ENCODE measurements around the gene PREPL. TPM values are rescaled to one million over a fixed set of nuclear protein-coding genes. Genes with fewer than 3 reads are reported as not detected.

The PREPL gene
- total and polyA plus RNA-seq, 2 of the 13 experiments (the other 11 are each of a cell fraction or from before 2014, with no cell fraction given) = 19.7 to 34.3 TPM

DNA sequence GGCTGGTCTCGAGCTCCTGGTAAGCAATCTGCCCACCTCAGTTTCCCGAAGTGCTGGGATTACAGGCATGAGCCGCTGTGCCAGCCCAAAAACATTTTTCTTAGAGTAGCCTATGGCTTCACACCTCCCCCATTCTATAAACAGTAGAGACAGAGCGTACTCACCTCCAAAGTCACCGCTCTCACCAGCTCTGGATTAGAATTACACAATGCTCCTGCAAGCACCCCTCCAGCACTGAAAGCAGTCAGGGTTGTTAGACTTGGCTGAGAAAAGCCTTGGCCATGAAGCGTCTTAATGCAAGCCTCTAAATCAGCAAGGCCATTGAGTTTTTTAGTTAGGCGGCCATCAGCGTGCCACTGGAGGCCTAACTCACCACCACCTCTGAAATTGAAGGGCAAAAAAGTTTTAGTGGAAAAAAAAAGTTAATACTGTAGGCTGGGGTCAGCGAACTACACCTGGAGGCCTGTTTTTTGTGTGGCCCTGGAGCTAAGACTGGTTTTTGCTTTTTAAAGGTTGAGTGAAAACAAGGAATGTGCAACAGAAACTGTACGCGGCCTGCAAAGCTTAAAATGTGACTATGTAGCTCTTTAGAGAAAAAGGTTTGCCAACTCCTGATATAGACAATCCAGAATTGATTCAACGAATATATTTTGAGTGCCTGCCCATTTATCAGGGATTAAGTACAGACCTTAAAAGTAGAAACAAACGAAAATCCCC, 34.6 kb downstream of the PREPL start:
- BruUV-seq (replicated peaks) = no TSS peak
- peaks cover 12 to 62% of the 10 kb centered on the region in 2 experiments for H3K36me3 ChIP-seq (replicated peaks in 1 of 2; ENCODE audit: control insufficient read depth in 1 of 2, insufficient read depth in 2 of 2, low read length in 2 of 2)
- no peak for FAIRE-seq

DNA sequence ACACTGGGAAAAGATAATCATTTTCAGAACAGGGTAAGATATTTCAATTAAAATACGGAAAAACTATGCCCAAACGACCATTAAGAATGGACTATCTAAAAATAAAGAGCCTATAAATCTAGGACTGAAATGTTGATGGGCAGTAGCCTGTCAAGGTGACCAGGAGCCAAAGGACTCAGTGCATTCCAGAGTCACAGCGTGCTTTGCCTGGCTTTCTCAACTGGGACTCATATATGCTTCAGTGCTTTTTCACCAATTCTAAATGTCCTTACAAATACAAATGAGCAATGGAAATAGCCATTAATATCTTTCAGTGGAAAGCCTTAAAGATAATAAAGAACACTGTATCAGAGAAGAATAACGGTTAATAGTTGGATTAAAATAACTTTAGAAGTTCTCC, 35.4 kb downstream of the PREPL start:
- FAIRE-seq = no peak

More for the DNA sequence above, 34.6 kb downstream of the PREPL start:
- ChIA-PET CTCF (ENCODE audit: low intra/inter-chr PET ratio, low total read pairs) (no interaction called here), POLR2A (no interaction called here)
- in situ Hi-C loops (cut with HindIII; ENCODE audit: extremely low pct_ligation_motif_present, low pct_unique_long_range_greater_than_20kb) = no loop called here
- Histone ChIP-seq H3K9me3 (ENCODE audit: low read length) (no peaks in the 10 kb centered on the region), H3K79me2 (ENCODE audit: insufficient read depth, low read length) (no peaks in the 10 kb centered on the region), H3K27ac (ENCODE audit: extremely low read length, insufficient read depth, low read length) (no peak overlapping the region), H2AFZ (ENCODE audit: low read length) (no peak overlapping the region), H4K20me1 (ENCODE audit: insufficient read depth, low read length) (no peaks in the 10 kb centered on the region), H3K4me3 (replicated peaks in 1 of 3; ENCODE audit: insufficient read depth in 1 of 3, low read depth in 2 of 3, low read length in 3 of 3) (no peak overlapping the region), H3K27me3 (ENCODE audit: control insufficient read depth in 1 of 2, insufficient read depth in 2 of 2, low read length in 2 of 2) (no peaks in the 10 kb centered on the region), H3K4me1 (ENCODE audit: insufficient read depth, low read length) (no peaks in the 10 kb centered on the region), H3K4me2 (ENCODE audit: low read depth, low read length) (no peak overlapping the region), H3K9ac (ENCODE audit: insufficient read depth, low read depth, low read length) (no peak overlapping the region)
- intact Hi-C loops (cut with micrococcal nuclease; ENCODE audit: unreplicated experiment) = no loop called here
- TF ChIP-seq HNRNPK (IDR thresholded peaks at IDR 0.05; ENCODE audit: low read depth, low read length, poor library complexity, severe bottlenecking) (no peak), ZNF224 (CRISPR knock-in tag; IDR thresholded peaks at IDR 0.05) (no peak), ZNF343 (CRISPR knock-in tag; IDR thresholded peaks at IDR 0.05) (no peak), IKZF1 (IDR thresholded peaks at IDR 0.05) (no peak)
- 88% methylated on average over 13 of the region's 13 CpGs for WGBS (ENCODE audit: low lambda C conversion rate)
- ATAC-seq (no peak), DNase-seq (ENCODE audit: low spot score) (no peak)

More for the DNA sequence above, 35.4 kb downstream of the PREPL start:
- H3K4me2 ChIP-seq (ENCODE audit: low read depth, low read length) = no peak overlapping the region
- no peaks in the 10 kb centered on the region for H3K4me1 ChIP-seq (ENCODE audit: insufficient read depth, low read length)
- H3K27me3 ChIP-seq (ENCODE audit: control insufficient read depth in 1 of 2, insufficient read depth in 2 of 2, low read length in 2 of 2) = no peaks in the 10 kb centered on the region
- ATAC-seq (no peak), DNase-seq (ENCODE audit: low spot score) (no peak)
- no peak overlapping the region for H3K9ac ChIP-seq (ENCODE audit: insufficient read depth, low read depth, low read length)
- no peaks in the 10 kb centered on the region for H3K9me3 ChIP-seq (ENCODE audit: low read length)
- H4K20me1 ChIP-seq (ENCODE audit: insufficient read depth, low read length) = no peaks in the 10 kb centered on the region
- intact Hi-C loops (cut with micrococcal nuclease; ENCODE audit: unreplicated experiment) (no loop called here), in situ Hi-C loops (cut with HindIII; ENCODE audit: extremely low pct_ligation_motif_present, low pct_unique_long_range_greater_than_20kb) (no loop called here)
- no peaks in the 10 kb centered on the region for H3K79me2 ChIP-seq (ENCODE audit: insufficient read depth, low read length)
- POLR2A ChIA-PET = no interaction called here
- CTCF ChIA-PET (ENCODE audit: low intra/inter-chr PET ratio, low total read pairs) = no interaction called here
- H3K27ac ChIP-seq (ENCODE audit: extremely low read length, insufficient read depth, low read length) = no peak overlapping the region
- WGBS (ENCODE audit: low lambda C conversion rate) = 64% methylated on average over 4 of the region's 4 CpGs
- TF ChIP-seq EHMT2 (IDR thresholded peaks at IDR 0.05; ENCODE audit: borderline replicate concordance, low read depth, low read length) (no peak), ZNF761 (CRISPR knock-in tag; conservative IDR thresholded peaks at IDR 0.05) (no peak), ERF (CRISPR knock-in tag; IDR thresholded peaks at IDR 0.05) (no peak), RFX1 (IDR thresholded peaks at IDR 0.05) (no peak), SATB2 (CRISPR knock-in tag; IDR thresholded peaks at IDR 0.05) (no peak), CBX5 (CRISPR knock-in tag; IDR thresholded peaks at IDR 0.05; ENCODE audit: borderline replicate concordance) (no peak), KLF12 (CRISPR knock-in tag; IDR thresholded peaks at IDR 0.05; ENCODE audit: borderline replicate concordance) (no peak), SAP130 (CRISPR knock-in tag; IDR thresholded peaks at IDR 0.05; ENCODE audit: low read depth) (no peak)
- TF ChIP-seq, protein P1, sequence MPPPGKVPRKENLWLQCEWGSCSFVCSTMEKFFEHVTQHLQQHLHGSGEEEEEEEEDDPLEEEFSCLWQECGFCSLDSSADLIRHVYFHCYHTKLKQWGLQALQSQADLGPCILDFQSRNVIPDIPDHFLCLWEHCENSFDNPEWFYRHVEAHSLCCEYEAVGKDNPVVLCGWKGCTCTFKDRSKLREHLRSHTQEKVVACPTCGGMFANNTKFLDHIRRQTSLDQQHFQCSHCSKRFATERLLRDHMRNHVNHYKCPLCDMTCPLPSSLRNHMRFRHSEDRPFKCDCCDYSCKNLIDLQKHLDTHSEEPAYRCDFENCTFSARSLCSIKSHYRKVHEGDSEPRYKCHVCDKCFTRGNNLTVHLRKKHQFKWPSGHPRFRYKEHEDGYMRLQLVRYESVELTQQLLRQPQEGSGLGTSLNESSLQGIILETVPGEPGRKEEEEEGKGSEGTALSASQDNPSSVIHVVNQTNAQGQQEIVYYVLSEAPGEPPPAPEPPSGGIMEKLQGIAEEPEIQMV (CRISPR knock-in tag; IDR thresholded peaks at IDR 0.05; ENCODE audit: low read depth) = no peak
- TF ChIP-seq, protein P2, sequence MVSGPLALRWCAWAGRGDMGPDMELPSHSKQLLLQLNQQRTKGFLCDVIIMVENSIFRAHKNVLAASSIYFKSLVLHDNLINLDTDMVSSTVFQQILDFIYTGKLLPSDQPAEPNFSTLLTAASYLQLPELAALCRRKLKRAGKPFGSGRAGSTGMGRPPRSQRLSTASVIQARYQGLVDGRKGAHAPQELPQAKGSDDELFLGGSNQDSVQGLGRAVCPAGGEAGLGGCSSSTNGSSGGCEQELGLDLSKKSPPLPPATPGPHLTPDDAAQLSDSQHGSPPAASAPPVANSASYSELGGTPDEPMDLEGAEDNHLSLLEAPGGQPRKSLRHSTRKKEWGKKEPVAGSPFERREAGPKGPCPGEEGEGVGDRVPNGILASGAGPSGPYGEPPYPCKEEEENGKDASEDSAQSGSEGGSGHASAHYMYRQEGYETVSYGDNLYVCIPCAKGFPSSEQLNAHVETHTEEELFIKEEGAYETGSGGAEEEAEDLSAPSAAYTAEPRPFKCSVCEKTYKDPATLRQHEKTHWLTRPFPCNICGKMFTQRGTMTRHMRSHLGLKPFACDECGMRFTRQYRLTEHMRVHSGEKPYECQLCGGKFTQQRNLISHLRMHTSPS (CRISPR knock-in tag; IDR thresholded peaks at IDR 0.05; ENCODE audit: low read depth) = no peak
- TF ChIP-seq, protein P3, sequence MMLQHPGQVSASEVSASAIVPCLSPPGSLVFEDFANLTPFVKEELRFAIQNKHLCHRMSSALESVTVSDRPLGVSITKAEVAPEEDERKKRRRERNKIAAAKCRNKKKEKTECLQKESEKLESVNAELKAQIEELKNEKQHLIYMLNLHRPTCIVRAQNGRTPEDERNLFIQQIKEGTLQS (CRISPR knock-in tag; IDR thresholded peaks at IDR 0.05) = no peak
- no peak overlapping the region for H2AFZ ChIP-seq (ENCODE audit: low read length)
- BruUV-seq (replicated peaks) = no TSS peak
- H3K36me3 ChIP-seq (replicated peaks in 1 of 2; ENCODE audit: control insufficient read depth in 1 of 2, insufficient read depth in 2 of 2, low read length in 2 of 2) = peaks cover 13 to 63% of the 10 kb centered on the region in 2 experiments
- H3K4me3 ChIP-seq (replicated peaks in 1 of 3; ENCODE audit: insufficient read depth in 1 of 3, low read depth in 2 of 3, low read length in 3 of 3) = no peak overlapping the region
